GM12875 (cell line): ENCODE results near the gene CDK5RAP1.

Experiments used
- H3K4me3 ChIP-seq: one replicate; pipeline ENCODE4 v1.5.1; 2011; ENCODE audit warnings: low read depth, low read length, control low read depth
- TF ChIP-seq, protein P1 (sequence below): IDR thresholded peaks from 2 replicates; pipeline ENCODE4 v1.5.1; 2011; ENCODE audit warnings: low read depth, mild to moderate bottlenecking, control low read depth, inconsistent platforms, low read length, moderate library complexity, borderline replicate concordance; ENCODE audit not compliant: insufficient read depth

Gene CDK5RAP1

DNA sequence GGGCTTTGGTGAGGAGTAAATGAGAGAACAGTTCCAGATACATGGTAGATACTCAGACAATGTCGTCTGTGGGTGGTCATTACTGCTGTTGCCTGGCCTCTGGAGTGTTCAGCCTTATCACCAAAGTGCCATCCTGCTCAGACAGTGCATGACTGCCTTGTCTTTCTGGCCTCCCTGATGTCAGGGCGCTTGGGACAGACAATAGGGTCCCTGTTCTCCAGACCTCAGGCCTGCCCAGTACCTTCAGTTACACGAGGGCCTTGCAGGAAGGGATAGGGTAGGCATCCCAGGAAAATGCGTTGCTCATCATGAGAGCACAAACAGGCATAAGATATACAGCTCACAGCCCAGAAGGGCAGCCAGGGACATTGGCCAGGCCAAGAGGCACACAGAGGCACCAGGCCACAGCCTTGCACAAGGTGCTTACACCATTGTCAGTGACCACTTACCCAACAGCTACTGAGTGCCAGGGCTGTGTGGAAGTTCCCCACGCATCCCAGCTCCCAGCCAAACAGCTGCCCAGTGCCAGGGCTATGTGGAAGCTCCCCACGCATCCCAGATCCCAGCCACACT is 90.9 kb downstream of the CDK5RAP1 start:
- no peak overlapping the region for H3K4me3 ChIP-seq
- TF ChIP-seq, protein P1, sequence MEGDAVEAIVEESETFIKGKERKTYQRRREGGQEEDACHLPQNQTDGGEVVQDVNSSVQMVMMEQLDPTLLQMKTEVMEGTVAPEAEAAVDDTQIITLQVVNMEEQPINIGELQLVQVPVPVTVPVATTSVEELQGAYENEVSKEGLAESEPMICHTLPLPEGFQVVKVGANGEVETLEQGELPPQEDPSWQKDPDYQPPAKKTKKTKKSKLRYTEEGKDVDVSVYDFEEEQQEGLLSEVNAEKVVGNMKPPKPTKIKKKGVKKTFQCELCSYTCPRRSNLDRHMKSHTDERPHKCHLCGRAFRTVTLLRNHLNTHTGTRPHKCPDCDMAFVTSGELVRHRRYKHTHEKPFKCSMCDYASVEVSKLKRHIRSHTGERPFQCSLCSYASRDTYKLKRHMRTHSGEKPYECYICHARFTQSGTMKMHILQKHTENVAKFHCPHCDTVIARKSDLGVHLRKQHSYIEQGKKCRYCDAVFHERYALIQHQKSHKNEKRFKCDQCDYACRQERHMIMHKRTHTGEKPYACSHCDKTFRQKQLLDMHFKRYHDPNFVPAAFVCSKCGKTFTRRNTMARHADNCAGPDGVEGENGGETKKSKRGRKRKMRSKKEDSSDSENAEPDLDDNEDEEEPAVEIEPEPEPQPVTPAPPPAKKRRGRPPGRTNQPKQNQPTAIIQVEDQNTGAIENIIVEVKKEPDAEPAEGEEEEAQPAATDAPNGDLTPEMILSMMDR: no peak

- TF ChIP-seq, protein P1: no peak
These were observed 91.7 kb downstream of the CDK5RAP1 start for GRCh38 chr20:33309631-33310030.

More at GRCh38 chr20:33309631-33310030, 91.7 kb downstream of the CDK5RAP1 start:
- no peak overlapping the region for H3K4me3 ChIP-seq
